HepG2 (cell line): Measurements from ENCODE around the gene EED. TPM values are rescaled to one million over a fixed set of nuclear protein-coding genes. Genes with fewer than 3 reads are reported as not detected.

Experiments used
- AHR ChIP-seq: IDR thresholded peaks from 2 replicates; pipeline ENCODE4 v1.6.1; 2018; ENCODE audit warnings: missing genetic modification reagents, missing compliant biosample characterization
- MIER2 ChIP-seq: IDR thresholded peaks from 2 replicates; pipeline ENCODE4 v1.6.1; 2016; ENCODE audit warnings: missing biosample characterization, missing genetic modification reagents
- RFX3 ChIP-seq: IDR thresholded peaks from 2 replicates; pipeline ENCODE4 v1.6.1; 2016; ENCODE audit warnings: missing biosample characterization, missing genetic modification reagents
- SOX13 ChIP-seq, 3 experiments: fragments of 450-650 bp in 1 of 3; sonication (generic) in 1 of 3; formaldehyde crosslinking in 1 of 3; IDR thresholded peaks in 2 of 3; conservative IDR thresholded peaks in 1 of 3; 2 replicates each; pipeline versions ENCODE4 v1.5.0 to v1.6.1; 2016 to 2020; ENCODE audit warnings: antibody characterized with exemption in 1 of 3, mild to moderate bottlenecking in 1 of 3, missing compliant biosample characterization in 1 of 3, missing genetic modification reagents in 1 of 3, moderate library complexity in 1 of 3
- ZNF460 ChIP-seq: sonication (generic); formaldehyde crosslinking; IDR thresholded peaks from 2 replicates; pipeline ENCODE4 v1.5.1; 2020; ENCODE audit warnings: missing genetic modification reagents, mild to moderate bottlenecking, borderline replicate concordance
- ZNF614 ChIP-seq: IDR thresholded peaks from 2 replicates; pipeline ENCODE4 v1.6.1; 2018; ENCODE audit warnings: missing biosample characterization, missing genetic modification reagents, inconsistent platforms, borderline replicate concordance
- ZNF644 ChIP-seq: IDR thresholded peaks from 2 replicates; pipeline ENCODE4 v1.6.1; 2016; ENCODE audit warnings: low read depth
- polyA plus RNA-seq, 8 experiments: library from polyadenylated mRNA; depleted of rRNA in 3 of 8; stranded (reverse) in 7 of 8; unstranded in 1 of 8; fragments of >200 nt; fragmentation: Illumina TruSeq in 4 of 8; extraction: Trizol in 4 of 8; gene quantifications; 2 replicates each; pipeline versions ENCODE4 v1.2.1 to v1.2.3, GENCODE V29; 2011 to 2016; ENCODE audit warnings: low read depth in 4 of 8, missing spikeins in 1 of 8, mixed read lengths in 1 of 8; ENCODE audit not compliant: insufficient read depth in 1 of 8
- total RNA-seq, 5 experiments: library from RNA; depleted of rRNA; stranded (reverse); fragments of >200 nt; fragmentation: Illumina TruSeq; extraction: Trizol; gene quantifications; 2 replicates each; pipeline ENCODE4 v1.2.3, GENCODE V29; 2016; ENCODE audit warnings: low read depth in 1 of 5
- TF ChIP-seq, protein P1 (sequence below): sonication (generic); formaldehyde crosslinking; IDR thresholded peaks from 2 replicates; pipeline ENCODE4 v1.5.1; 2020; ENCODE audit warnings: missing genetic modification reagents, mild to moderate bottlenecking, borderline replicate concordance
- TF ChIP-seq, protein P2 (sequence below): sonication (generic); formaldehyde crosslinking; IDR thresholded peaks from 2 replicates; pipeline ENCODE4 v1.8.1; 2023; ENCODE audit warnings: mild to moderate bottlenecking, missing genetic modification reagents
- TF ChIP-seq, protein P3 (sequence below): sonication (generic); formaldehyde crosslinking; IDR thresholded peaks from 2 replicates; pipeline ENCODE4 v1.9.0; 2022; ENCODE audit warnings: low read depth, missing genetic modification reagents
- TF ChIP-seq, protein P4 (sequence below): sonication (generic); formaldehyde crosslinking; IDR thresholded peaks from 2 replicates; pipeline ENCODE4 v1.4.0; 2020; ENCODE audit warnings: missing genetic modification reagents

The EED gene
- total and polyA plus RNA-seq, 2 of the 13 experiments (the other 11 are each of a cell fraction or from before 2014, with no cell fraction given), result 11.0 to 28.4 TPM

DNA sequence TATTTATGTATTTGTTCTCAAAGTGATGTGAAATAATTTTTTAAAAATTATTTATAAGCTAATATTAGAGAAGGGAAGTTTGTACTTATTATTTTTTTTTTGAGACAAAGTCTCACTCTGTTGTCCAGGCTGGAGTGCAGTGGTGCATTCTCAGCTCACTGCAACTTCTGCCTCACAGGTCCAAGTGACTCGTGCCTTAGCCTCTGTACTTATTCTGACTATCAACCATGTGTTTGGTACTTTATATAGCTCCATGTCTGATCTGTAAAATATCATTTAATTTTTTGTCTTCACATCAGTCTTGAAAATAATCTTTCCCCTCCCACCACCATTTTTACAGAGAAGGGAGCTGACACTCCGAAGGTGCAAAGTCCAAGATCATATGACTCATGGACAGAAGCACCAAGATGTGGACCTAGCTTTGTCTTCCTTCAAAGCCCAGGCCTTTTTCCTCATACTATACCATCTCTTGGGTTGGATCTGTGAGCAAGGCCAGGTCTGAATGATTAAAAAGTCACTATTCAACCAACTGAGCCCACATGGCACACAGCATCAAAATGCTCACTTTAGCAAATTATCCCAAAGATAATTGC, 32.4 kb upstream of the EED start (continued):
- TF ChIP-seq, protein P1, sequence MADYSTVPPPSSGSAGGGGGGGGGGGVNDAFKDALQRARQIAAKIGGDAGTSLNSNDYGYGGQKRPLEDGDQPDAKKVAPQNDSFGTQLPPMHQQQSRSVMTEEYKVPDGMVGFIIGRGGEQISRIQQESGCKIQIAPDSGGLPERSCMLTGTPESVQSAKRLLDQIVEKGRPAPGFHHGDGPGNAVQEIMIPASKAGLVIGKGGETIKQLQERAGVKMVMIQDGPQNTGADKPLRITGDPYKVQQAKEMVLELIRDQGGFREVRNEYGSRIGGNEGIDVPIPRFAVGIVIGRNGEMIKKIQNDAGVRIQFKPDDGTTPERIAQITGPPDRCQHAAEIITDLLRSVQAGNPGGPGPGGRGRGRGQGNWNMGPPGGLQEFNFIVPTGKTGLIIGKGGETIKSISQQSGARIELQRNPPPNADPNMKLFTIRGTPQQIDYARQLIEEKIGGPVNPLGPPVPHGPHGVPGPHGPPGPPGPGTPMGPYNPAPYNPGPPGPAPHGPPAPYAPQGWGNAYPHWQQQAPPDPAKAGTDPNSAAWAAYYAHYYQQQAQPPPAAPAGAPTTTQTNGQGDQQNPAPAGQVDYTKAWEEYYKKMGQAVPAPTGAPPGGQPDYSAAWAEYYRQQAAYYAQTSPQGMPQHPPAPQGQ (CRISPR knock-in tag), result no peak
- TF ChIP-seq, protein P2, sequence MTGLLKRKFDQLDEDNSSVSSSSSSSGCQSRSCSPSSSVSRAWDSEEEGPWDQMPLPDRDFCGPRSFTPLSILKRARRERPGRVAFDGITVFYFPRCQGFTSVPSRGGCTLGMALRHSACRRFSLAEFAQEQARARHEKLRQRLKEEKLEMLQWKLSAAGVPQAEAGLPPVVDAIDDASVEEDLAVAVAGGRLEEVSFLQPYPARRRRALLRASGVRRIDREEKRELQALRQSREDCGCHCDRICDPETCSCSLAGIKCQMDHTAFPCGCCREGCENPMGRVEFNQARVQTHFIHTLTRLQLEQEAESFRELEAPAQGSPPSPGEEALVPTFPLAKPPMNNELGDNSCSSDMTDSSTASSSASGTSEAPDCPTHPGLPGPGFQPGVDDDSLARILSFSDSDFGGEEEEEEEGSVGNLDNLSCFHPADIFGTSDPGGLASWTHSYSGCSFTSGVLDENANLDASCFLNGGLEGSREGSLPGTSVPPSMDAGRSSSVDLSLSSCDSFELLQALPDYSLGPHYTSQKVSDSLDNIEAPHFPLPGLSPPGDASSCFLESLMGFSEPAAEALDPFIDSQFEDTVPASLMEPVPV, result no peak
- TF ChIP-seq MIER2 (CRISPR knock-in tag) (no peak), RFX3 (no peak), AHR (CRISPR knock-in tag) (no peak), ZNF460 (CRISPR knock-in tag) (no peak), SOX13 (IDR thresholded peaks at IDR 0.05) (no peak), SOX13 (CRISPR knock-in tag; conservative IDR thresholded peaks at IDR 0.05 in 1 of 2, IDR thresholded peaks at IDR 0.05 in 1 of 2) (no peak), ZNF614 (CRISPR knock-in tag) (no peak), ZNF644 (CRISPR knock-in tag) (peak; percentile 57; the same call in 1 of the 2 replicates)
- TF ChIP-seq, protein P3, sequence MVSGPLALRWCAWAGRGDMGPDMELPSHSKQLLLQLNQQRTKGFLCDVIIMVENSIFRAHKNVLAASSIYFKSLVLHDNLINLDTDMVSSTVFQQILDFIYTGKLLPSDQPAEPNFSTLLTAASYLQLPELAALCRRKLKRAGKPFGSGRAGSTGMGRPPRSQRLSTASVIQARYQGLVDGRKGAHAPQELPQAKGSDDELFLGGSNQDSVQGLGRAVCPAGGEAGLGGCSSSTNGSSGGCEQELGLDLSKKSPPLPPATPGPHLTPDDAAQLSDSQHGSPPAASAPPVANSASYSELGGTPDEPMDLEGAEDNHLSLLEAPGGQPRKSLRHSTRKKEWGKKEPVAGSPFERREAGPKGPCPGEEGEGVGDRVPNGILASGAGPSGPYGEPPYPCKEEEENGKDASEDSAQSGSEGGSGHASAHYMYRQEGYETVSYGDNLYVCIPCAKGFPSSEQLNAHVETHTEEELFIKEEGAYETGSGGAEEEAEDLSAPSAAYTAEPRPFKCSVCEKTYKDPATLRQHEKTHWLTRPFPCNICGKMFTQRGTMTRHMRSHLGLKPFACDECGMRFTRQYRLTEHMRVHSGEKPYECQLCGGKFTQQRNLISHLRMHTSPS, result no peak
- TF ChIP-seq, protein P4, sequence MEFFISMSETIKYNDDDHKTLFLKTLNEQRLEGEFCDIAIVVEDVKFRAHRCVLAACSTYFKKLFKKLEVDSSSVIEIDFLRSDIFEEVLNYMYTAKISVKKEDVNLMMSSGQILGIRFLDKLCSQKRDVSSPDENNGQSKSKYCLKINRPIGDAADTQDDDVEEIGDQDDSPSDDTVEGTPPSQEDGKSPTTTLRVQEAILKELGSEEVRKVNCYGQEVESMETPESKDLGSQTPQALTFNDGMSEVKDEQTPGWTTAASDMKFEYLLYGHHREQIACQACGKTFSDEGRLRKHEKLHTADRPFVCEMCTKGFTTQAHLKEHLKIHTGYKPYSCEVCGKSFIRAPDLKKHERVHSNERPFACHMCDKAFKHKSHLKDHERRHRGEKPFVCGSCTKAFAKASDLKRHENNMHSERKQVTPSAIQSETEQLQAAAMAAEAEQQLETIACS (CRISPR knock-in tag), result no peak
- TF ChIP-seq, all 625 proteins: peak for 4
